Activated naive CD8-positive, alpha-beta T cell treated with anti-CD3 and anti-CD28 coated beads, Interleukin-2, amount 50 U/mL, for 16 hours (primary cell): ENCODE data around the gene SERF2.
"Not testable (repeated sequence)": the region's sequence is repeated elsewhere in the genome, so short reads cannot be mapped to it uniquely, and the experiment has no call there.

Experiments
- DNase-seq: peaks from one replicate; pipeline ENCODE4 v3.0.0-alpha.2; 2020; ENCODE audit warnings: low read depth, low spot score

The SERF2 gene

DNA sequence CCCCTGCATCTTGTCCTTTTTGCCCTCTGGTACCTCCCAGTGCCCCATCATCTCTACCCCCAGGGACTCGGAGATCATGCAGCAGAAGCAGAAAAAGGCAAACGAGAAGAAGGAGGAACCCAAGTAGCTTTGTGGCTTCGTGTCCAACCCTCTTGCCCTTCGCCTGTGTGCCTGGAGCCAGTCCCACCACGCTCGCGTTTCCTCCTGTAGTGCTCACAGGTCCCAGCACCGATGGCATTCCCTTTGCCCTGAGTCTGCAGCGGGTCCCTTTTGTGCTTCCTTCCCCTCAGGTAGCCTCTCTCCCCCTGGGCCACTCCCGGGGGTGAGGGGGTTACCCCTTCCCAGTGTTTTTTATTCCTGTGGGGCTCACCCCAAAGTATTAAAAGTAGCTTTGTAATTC is 1.5 kb downstream of the SERF2 start:
- DNase-seq = no peak

DNA sequence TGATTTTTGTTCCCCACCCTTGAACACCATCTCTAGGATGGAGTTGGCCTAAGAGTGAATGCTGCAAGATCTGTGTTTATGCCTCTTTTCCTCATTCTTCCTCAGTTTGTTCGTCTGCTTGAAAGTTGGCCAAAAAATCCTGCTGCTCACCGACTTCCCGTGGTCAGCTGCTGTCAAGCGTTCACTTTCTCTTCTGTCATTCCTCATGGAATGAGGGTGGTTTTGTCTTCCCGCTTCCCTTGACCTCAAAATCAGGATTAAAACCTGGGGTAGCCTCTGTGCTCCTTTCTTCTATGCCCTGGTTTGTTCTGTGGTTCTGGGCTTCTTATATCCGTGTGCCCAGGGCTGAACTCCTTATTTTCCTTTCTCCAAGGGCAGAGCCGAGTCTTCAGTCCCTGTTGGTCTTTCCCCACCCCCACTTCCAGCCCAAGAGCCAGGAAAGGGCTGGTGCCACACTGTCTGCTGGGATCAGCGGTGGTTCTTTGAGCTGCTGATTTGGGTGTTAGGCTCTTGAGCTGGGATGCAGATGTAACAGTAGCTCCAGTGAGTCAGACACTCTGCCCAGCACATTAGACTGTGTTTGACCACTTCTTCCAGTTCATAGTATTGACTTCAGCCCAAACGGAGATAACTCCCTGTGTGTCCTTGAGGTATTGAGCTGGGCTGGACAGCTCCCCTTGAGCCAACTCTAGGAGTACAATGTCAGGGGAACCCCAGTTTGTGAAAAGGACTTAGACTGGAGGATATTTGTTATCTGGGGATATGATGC is 2.3 kb downstream of the SERF2 start:
- DNase-seq = no peak

DNA sequence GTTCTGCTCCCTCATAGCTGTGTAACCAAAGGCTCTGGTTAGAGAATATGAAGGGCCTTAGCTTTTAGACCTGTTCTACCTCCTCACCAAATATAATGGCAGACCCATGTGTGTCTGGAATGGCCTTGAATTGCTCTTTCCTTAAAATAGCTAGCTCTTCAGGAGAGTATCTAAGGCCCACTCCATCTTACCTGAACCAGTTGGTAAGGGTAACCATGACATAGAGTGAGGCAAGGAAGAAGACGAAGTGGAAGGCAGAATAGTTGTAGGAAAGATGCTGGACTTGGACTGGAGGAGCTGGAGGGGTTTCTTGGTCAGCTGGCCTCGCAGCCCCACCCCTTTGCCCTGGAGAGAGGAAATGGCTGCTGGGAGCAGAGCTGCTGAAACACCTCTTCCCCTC is 3.1 kb downstream of the SERF2 start:
- DNase-seq = no peak

GRCh38 chr15:43795997-43796396 is 3.9 kb downstream of the SERF2 start:
- DNase-seq = no peak

- no peak for DNase-seq
Measured at GRCh38 chr15:43796566-43796965, 4.4 kb downstream of the SERF2 start.

DNA sequence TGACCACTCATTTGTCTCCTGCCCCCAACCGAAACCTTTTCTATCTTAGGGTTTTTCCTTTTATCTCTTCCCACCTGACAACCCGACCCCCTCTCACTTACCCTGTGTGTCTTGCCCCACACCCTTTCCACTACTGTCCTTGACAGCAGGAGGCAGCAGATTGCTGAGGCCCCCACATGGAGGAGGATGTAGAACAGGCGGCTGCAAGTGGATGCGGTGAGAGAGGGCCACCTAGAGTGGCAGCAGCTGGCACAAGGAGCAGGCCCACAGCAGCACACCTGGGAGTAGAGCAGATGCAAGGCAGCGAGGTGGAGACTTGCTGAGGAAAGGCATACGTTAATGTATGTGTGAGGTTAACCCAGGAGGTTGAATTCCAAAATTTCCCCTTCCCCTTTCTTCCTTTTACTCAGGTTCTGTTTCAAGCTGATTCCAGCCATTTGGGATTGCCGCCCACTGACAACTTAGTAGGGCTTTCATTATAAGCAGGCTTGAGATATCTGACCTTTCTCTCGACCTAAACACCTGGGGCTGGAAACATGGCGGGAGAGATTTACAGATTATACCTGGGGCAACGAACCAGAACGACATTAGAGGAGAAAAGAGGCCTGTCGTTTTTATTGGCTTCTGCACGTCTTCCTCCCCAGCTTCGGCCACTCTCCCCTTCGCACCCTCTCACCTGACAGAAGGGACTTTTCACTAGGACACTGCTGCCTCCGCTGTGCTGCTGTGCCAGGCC is 7.3 kb downstream of the SERF2 start:
- DNase-seq = no peak

DNA sequence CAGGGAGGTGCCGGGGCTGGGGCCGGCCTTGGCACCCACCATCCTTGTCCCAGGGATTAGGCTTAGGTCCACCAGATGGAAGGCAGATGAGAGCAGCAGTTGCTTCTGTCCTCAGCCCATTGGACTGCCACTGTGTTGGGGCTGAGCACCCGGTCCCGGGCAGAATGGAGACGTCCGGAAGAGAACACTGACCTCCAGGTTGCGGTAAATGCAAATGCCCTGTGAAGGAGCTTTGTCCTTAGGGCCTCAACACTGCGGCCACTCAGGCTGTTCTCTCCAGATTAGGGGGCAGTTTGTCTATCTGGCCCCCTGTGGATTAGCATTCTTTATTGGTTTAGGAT is 7.8 kb downstream of the SERF2 start, which contains the start of gene SERINC4:
Gene SERINC4 (minus strand): TSS at position 276 of the 341 bp plus-strand sequence. CDS start 234 bp downstream, at position 42.
- DNase-seq = no peak

DNA sequence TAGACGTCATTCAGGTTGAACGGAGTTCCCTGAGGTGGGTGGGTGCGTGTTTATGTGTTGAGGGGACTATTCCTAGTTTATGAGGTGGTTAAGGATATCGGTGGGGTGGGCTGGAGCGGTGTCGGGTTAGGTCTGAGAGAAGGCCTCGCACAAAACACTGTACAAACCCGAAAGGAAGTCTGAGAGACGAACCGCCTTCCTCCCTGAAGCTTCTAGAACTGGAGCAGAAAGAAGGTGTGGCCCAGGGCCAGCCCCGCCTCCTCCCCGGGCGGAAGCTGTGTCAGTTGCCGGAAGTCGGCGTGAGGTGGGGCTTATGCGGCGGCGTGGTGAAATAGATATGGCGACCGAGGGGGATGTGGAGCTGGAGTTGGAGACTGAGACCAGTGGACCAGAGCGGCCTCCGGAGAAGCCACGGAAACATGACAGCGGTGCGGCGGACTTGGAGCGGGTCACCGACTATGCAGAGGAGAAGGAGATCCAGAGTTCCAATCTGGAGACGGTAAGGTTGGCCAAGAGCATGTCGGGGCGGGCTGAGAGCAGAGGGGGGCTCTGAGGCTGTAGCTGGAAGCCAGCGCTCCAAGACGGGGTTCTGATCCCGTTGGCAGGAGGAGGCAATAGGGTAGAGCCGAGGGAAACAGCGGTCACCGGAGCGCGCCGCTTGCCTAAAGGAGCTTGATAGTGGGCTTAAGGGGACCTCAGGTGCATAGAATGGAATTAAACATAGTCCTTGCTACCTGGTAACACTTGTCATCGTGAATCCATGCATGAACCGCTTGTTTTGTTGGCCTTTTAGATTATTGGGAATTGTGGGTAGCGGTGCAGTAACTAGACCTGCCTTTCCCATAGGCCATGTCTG is 8.4 kb downstream of the SERF2 start, which contains the start of gene HYPK:
Gene HYPK (plus strand): TSS at position 314 of the 856 bp plus-strand sequence. CDS start 24 bp downstream, at position 338.
- peak; percentile 81 for DNase-seq

GRCh38 chr15:43802676-43803075 is 10.6 kb downstream of the SERF2 start:
- not testable (repeated sequence) for DNase-seq

DNA sequence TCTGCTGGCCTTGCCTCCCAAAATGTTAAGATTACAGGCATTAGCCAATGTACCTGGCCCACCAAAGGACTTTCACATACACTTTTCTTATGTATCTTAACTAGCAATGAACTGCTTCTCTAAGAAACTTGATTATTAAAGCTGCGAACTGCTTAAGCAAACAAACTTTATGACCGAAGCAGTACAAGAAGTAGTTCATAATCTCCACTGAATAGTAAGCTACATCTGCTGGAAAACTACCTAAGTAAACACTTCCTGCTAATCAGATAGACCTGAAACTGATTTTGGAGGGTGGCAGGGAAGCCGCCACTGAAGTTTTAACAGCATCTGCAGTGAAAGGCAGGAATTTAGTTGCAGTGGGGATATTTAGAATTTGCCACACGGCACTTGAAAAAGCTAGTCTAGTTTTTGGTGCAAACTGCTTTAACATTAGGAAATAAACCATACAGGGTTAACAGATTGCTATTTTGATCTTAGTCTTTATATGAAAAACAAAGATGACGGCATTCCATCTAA is 16.4 kb downstream of the SERF2 start:
- no peak for DNase-seq

GRCh38 chr15:43808960-43809678 is 17.0 kb downstream of the SERF2 start:
- DNase-seq = no peak

GRCh38 chr15:43815064-43815463 is 22.9 kb downstream of the SERF2 start:
- not testable (repeated sequence) for DNase-seq

DNA sequence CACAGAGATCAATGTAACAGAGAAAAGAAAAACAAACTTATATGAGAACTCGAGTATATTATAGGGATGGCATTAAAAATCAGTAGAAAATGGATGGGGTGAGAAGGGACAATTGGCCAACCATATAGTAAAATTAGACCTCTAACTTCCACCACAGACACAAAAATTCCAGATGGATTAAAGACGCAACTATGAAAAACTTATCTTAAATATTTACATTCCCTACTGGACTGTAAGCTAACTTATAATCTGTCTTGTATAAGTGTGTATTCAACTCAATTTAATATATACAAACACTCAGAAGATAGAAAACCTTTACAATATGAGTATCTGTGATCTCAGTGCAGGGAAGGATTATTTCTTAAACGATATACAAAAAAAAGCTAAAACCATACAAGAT is 29.4 kb downstream of the SERF2 start:
- no peak for DNase-seq

GRCh38 chr15:43824302-43825246 is 32.5 kb downstream of the SERF2 start, which contains the start of gene MFAP1:
Gene MFAP1 (minus strand): TSS chr15:43824690. CDS start chr15:43824569, 121 bp downstream.
- peak; percentile 75 for DNase-seq

- DNase-seq = not testable (repeated sequence)
Measured at GRCh38 chr15:43825305-43825704, 33.2 kb downstream of the SERF2 start.

DNA sequence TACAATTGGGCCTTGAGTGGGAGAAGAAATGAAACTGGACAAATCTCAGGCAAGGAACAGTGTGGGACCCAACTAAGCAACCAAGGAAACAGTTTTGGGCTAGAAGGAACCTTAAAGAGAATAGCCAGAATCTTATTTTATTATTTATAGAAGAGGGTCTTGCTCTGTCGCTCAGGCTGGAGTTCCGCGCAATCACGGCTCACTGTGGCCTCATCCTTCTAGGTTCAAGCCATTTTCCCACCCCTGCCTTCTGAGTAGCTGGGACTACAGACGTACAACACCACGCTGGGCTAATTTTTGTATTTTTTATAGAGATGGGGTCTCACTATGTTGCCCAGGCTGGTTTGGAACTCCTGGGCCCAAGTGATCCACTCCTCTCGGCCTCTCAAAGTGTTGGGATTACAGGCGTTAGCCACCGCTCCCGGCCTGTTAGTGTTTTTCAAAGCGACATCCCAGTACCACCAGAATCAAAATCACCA is 33.9 kb downstream of the SERF2 start:
- DNase-seq = no peak

GRCh38 chr15:43826508-43827341 is 34.6 kb downstream of the SERF2 start, which contains the start of gene WDR76:
Gene WDR76 (plus strand): TSS chr15:43827002. CDS start chr15:43827033, 31 bp downstream.
- peak; percentile 27 for DNase-seq

GRCh38 chr15:43828061-43828657 is 36.0 kb downstream of the SERF2 start:
- DNase-seq = no peak
